Stimulated activated effector memory CD8-positive, alpha-beta T cell treated with anti-CD3 and anti-CD28 coated beads, Interleukin-12 subunit alpha, Interleukin-12 subunit beta, amount 100 ng/mL, for 72 hours (primary cell): ENCODE measurements around the gene ZCCHC10.
"Not testable (repeated sequence)": the region's sequence is repeated elsewhere in the genome, so short reads cannot be mapped to it uniquely, and the experiment has no call there.

ENCODE experiments used
- ATAC-seq: fragments of 150-1000 bp; cut with Tn5 transposase; 2 replicates; pipeline ENCODE4 v1.10.0; 2021
- DNase-seq, 2 donors: peaks; one replicate each; pipeline ENCODE4 v3.0.0; 2021 to 2022; ENCODE audit warnings: low spot score in 2 of 2
- H3K27ac Mint-ChIP-seq: one replicate; pipeline ENCODE4 v1.8.0; 2022; ENCODE audit warnings: mild to moderate bottlenecking, mixed read lengths
- H3K36me3 Mint-ChIP-seq: one replicate; pipeline ENCODE4 v1.8.0; 2022; ENCODE audit warnings: mild to moderate bottlenecking, mixed read lengths
- H3K4me1 Mint-ChIP-seq: one replicate; pipeline ENCODE4 v1.8.0; 2022; ENCODE audit warnings: mixed read lengths
- H3K4me3 Mint-ChIP-seq: one replicate; pipeline ENCODE4 v1.8.0; 2022; ENCODE audit warnings: mild to moderate bottlenecking, mixed read lengths
- H3K9me3 Mint-ChIP-seq: one replicate; pipeline ENCODE4 v1.8.0; 2022; ENCODE audit warnings: mixed read lengths

ZCCHC10 gene

GRCh38 chr5:133019471-133019870 is 6.9 kb downstream of the ZCCHC10 start:
- H3K36me3 Mint-ChIP-seq: peaks cover 77% of the 10 kb centered on the region
- not testable (repeated sequence) for DNase-seq, H3K4me1 Mint-ChIP-seq, H3K4me3 Mint-ChIP-seq, ATAC-seq, H3K9me3 Mint-ChIP-seq, H3K27ac Mint-ChIP-seq

GRCh38 chr5:133017964-133018363 is 8.4 kb downstream of the ZCCHC10 start:
- Mint-ChIP-seq H3K4me1 (no peaks in the 10 kb centered on the region), H3K27ac (no peak overlapping the region), H3K9me3 (no peaks in the 10 kb centered on the region), H3K4me3 (no peak overlapping the region), H3K36me3 (peaks cover 66% of the 10 kb centered on the region)
- DNase-seq: no peak
- ATAC-seq: no peak

- Mint-ChIP-seq H3K9me3 (no peaks in the 10 kb centered on the region), H3K36me3 (peaks cover 42% of the 10 kb centered on the region), H3K27ac (no peak overlapping the region), H3K4me3 (no peak overlapping the region), H3K4me1 (no peaks in the 10 kb centered on the region)
- DNase-seq (no peak), ATAC-seq (no peak)
Observed at GRCh38 chr5:133015466-133015865, 10.9 kb downstream of the ZCCHC10 start.

GRCh38 chr5:133008455-133008854 is 17.9 kb downstream of the ZCCHC10 start:
- H3K4me1 Mint-ChIP-seq, H3K4me3 Mint-ChIP-seq, H3K9me3 Mint-ChIP-seq, ATAC-seq, H3K27ac Mint-ChIP-seq, DNase-seq: not testable (repeated sequence)
- peaks cover 61% of the 10 kb centered on the region for H3K36me3 Mint-ChIP-seq

- Mint-ChIP-seq H3K4me3 (no peak overlapping the region), H3K36me3 (peaks cover 79% of the 10 kb centered on the region), H3K4me1 (no peaks in the 10 kb centered on the region), H3K9me3 (no peaks in the 10 kb centered on the region), H3K27ac (no peak overlapping the region)
- DNase-seq (no peak), ATAC-seq (no peak)
Observed at GRCh38 chr5:133006653-133007052, 19.7 kb downstream of the ZCCHC10 start.

- no peaks in the 10 kb centered on the region for H3K9me3 Mint-ChIP-seq
- H3K4me3 Mint-ChIP-seq: no peak overlapping the region
- DNase-seq (no peak), ATAC-seq (no peak)
- H3K27ac Mint-ChIP-seq: no peak overlapping the region
- H3K4me1 Mint-ChIP-seq: no peaks in the 10 kb centered on the region
- peaks cover 46% of the 10 kb centered on the region for H3K36me3 Mint-ChIP-seq
Observed at GRCh38 chr5:132999246-132999645, 27.1 kb downstream of the ZCCHC10 start.

- no peak for ATAC-seq
- no peak overlapping the region for H3K27ac Mint-ChIP-seq
- no peak for DNase-seq
Observed at GRCh38 chr5:132998556-132998955, 27.8 kb downstream of the ZCCHC10 start.

GRCh38 chr5:132996307-132996706 is 30.0 kb downstream of the ZCCHC10 start:
- ATAC-seq: no peak
- H3K9me3 Mint-ChIP-seq: no peaks in the 10 kb centered on the region
- peak overlapping the region; percentile 67 for H3K27ac Mint-ChIP-seq
- no peak for DNase-seq
- H3K4me3 Mint-ChIP-seq: no peak overlapping the region
- peaks cover 17% of the 10 kb centered on the region for H3K36me3 Mint-ChIP-seq
- H3K4me1 Mint-ChIP-seq: no peaks in the 10 kb centered on the region

More at GRCh38 chr5:132998556-132998955, 27.8 kb downstream of the ZCCHC10 start:
- Mint-ChIP-seq H3K4me3 (no peak overlapping the region), H3K4me1 (no peaks in the 10 kb centered on the region), H3K36me3 (peaks cover 40% of the 10 kb centered on the region), H3K9me3 (no peaks in the 10 kb centered on the region)

- DNase-seq (no peak), ATAC-seq (no peak)
- Mint-ChIP-seq H3K9me3 (no peaks in the 10 kb centered on the region), H3K4me3 (no peak overlapping the region), H3K27ac (no peak overlapping the region), H3K36me3 (no peaks in the 10 kb centered on the region), H3K4me1 (no peaks in the 10 kb centered on the region)
Observed at GRCh38 chr5:132987531-132988408, 38.6 kb downstream of the ZCCHC10 start.

- not testable (repeated sequence) for H3K36me3 Mint-ChIP-seq, H3K9me3 Mint-ChIP-seq, H3K27ac Mint-ChIP-seq, H3K4me1 Mint-ChIP-seq, ATAC-seq, DNase-seq, H3K4me3 Mint-ChIP-seq
Observed at GRCh38 chr5:132982971-132983370, 43.4 kb downstream of the ZCCHC10 start.

- H3K4me3 Mint-ChIP-seq: no peak overlapping the region
- ATAC-seq (no peak), DNase-seq (no peak)
- H3K36me3 Mint-ChIP-seq: no peaks in the 10 kb centered on the region
- peaks cover 4% of the 10 kb centered on the region for H3K9me3 Mint-ChIP-seq
- no peak overlapping the region for H3K27ac Mint-ChIP-seq
- H3K4me1 Mint-ChIP-seq: no peaks in the 10 kb centered on the region
Observed at GRCh38 chr5:132981288-132981687, 45.1 kb downstream of the ZCCHC10 start.

- H3K36me3 Mint-ChIP-seq: no peaks in the 10 kb centered on the region
- ATAC-seq: no peak
- no peak for DNase-seq
- no peak overlapping the region for H3K4me3 Mint-ChIP-seq
- no peaks in the 10 kb centered on the region for H3K4me1 Mint-ChIP-seq
- peaks cover 4% of the 10 kb centered on the region for H3K9me3 Mint-ChIP-seq
- no peak overlapping the region for H3K27ac Mint-ChIP-seq
Observed at GRCh38 chr5:132979976-132980375, 46.4 kb downstream of the ZCCHC10 start.

- H3K27ac Mint-ChIP-seq: no peak overlapping the region
- H3K9me3 Mint-ChIP-seq: peaks cover 4% of the 10 kb centered on the region
- H3K4me3 Mint-ChIP-seq: no peak overlapping the region
- no peak for ATAC-seq
- no peaks in the 10 kb centered on the region for H3K4me1 Mint-ChIP-seq
- H3K36me3 Mint-ChIP-seq: no peaks in the 10 kb centered on the region
- no peak for DNase-seq
Observed at GRCh38 chr5:132979367-132979940, 46.9 kb downstream of the ZCCHC10 start.

- DNase-seq (no peak), ATAC-seq (no peak)
- H3K4me1 Mint-ChIP-seq: no peaks in the 10 kb centered on the region
- no peak overlapping the region for H3K27ac Mint-ChIP-seq
- H3K9me3 Mint-ChIP-seq: peaks cover 4% of the 10 kb centered on the region
- H3K36me3 Mint-ChIP-seq: no peaks in the 10 kb centered on the region
- no peak overlapping the region for H3K4me3 Mint-ChIP-seq
Observed at GRCh38 chr5:132976852-132977251, 49.5 kb downstream of the ZCCHC10 start.

GRCh38 chr5:132972436-132972828 is 53.9 kb downstream of the ZCCHC10 start:
- DNase-seq, H3K27ac Mint-ChIP-seq, H3K4me3 Mint-ChIP-seq, ATAC-seq, H3K36me3 Mint-ChIP-seq, H3K4me1 Mint-ChIP-seq, H3K9me3 Mint-ChIP-seq: not testable (repeated sequence)
